Measurements from ENCODE around the gene ATP12A.

The ATP12A gene

GRCh38 chr13:24680258-24680920, at the start of gene ATP12A:
ATP12A (plus strand) TSS chr13:24680408; CDS start chr13:24680744, 336 bp downstream.
- no peak for DNase-seq (ENCODE audit: low spot score)

- no peak for DNase-seq (ENCODE audit: low spot score)
Measured at GRCh38 chr13:24630851-24631620, 49.2 kb upstream of the ATP12A start.

DNA sequence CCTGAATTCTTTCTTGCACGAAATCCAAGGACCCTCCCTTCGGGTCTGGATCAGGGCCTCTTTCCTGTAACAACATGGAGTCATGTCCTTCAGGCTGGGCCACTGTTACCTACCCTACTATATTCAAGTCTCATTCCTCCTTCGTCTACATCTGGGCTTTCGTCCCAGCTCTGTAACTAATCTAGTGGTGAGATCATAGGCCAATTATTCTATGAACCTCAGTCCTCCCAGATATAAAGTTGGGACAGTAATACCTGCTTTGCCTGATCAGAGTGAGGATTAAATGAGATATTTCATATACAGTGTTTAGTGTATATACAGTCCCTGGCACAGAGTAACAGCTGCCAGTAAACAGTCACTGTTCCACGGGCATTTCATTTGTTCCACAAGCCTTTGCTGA, 48.3 kb upstream of the ATP12A start:
- DNase-seq (ENCODE audit: low spot score), result no peak

- DNase-seq (ENCODE audit: low spot score), result no peak
Measured at GRCh38 chr13:24632382-24633121, 47.7 kb upstream of the ATP12A start.

DNA sequence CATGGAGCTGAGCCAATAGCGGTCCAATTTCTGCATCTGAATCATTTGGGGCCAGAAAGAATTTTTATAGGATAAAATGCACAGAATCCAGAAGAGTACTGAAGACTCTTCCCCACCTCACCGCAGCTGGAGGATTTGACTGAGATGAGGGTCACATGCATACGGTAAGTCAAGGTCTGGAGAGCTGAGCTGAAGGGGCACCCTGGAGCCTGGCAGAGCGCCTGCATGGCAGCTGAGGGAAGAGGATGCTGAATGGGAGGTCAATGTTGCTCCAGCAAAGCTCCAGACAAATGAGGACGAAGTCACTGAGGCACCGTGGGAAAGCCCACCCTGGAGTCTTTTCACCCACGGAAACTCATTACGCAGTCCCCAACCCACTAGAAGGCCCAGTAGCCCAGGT, 43.4 kb upstream of the ATP12A start:
- no peak for DNase-seq (ENCODE audit: low spot score)

GRCh38 chr13:24638096-24638495, 42.1 kb upstream of the ATP12A start:
- DNase-seq (ENCODE audit: low spot score), result no peak

- DNase-seq (ENCODE audit: low spot score), result no peak
Measured at GRCh38 chr13:24640752-24641151, 39.5 kb upstream of the ATP12A start.

DNA sequence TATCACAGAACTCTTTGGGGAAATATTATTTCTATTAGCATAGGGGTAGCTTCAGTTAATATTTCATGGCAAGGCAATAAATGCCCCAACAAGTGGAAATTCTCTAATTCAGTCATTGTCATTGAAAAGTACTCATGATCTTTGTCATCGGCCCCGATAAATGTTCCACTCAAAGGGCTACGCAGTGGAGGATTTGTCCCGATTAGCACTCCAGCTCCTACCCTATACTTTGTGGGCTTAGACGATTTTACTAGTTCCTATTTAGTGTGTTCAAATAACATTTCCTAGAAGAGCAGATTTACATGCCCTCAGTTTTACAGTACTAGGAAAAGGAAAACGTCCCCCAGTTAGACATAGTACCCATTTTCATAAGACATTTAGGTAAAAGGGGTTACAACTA, 38.0 kb upstream of the ATP12A start:
- DNase-seq (ENCODE audit: low spot score), result no peak

DNA sequence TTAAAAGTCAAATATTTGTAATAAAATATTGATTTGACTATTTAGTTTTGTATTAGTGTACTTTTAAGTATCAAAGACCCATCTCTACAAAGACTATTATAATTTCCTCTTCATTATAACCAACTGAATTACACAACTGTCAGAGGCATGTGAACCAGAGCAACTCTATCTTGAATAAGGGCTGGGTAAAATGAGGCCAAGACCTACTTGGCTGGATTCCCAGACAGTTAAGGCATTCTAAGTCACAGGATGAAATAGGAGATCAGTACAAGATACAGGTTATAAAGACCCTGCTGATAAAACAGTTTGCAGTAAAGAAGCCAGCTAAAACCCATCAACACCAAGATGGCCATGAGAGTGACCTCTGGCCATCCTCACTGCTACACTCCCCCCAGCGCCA, 36.2 kb upstream of the ATP12A start:
- no peak for DNase-seq (ENCODE audit: low spot score)

DNA sequence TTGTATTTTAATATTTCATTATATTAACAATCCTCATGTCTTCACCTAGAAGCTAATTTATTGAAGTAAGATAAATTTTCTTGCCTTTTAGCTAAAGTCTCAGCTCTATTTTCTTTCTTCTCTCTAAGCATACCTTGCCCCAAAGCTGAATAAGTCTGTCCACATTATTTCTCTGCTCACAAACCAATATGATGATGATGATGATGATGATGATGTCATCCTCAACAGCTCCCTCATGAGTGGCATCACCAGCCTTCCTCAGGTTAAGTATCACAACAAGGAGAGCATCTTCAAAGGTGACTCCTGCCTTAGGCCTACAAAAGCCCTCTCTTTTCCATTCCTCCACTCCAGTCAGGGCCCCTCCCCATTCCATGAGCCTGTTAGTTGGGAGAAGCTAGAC, 31.9 kb upstream of the ATP12A start:
- DNase-seq (ENCODE audit: low spot score), result no peak

DNA sequence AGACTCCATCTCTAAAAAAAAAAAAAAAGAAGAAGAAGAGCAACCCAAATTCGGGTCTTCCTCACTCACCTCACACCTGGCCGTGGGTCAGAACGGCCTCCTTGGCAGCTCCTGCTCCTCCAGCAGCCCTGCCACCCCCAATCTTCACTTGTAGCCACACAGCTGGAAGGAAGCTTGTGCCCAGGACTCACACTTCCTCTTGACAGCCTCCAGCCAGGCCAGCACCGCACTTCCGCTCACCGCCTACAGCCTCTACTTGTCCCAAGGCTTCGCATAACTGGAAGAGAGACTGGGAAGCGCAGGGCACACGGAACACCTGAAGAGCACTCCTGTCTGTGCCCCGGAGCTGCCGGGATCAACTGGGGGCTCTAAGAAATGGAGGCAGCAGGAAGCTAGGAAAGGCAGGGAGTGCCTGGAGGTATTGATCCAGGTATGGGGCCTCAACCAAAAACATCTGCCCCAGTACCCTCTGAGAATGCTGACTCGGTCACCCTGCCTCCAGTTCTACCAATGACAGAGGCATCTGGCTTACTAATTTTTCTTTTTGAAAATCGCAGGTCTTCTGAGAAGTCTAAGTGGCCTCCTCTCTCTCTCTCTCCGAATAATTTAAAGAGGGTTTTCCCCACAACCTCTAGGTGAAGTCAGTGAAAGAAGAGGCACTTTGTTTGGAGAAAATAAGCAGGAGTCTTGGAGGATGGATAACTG, 31.1 kb upstream of the ATP12A start:
- no peak for DNase-seq (ENCODE audit: low spot score)

- no peak for DNase-seq (ENCODE audit: low spot score)
Measured at GRCh38 chr13:24649688-24650043, 30.5 kb upstream of the ATP12A start.

DNA sequence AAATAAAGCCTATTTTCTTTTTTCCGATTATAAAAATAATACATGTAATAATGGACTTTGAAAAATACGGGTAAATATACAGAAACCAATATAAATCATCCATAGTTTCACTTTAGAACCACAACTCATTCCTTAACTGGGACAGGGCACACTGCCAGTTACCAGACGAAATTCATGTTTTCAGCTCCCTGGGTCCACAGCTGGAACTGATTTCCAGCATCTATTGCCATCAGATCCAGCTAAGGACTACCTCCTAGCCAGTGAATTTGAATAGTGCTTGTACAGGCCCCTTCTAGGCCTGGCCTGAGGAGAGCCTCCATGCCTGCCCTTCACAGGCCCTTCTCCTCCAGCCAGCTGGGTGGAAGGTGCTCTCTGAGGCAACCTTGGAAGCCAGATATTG, 30.0 kb upstream of the ATP12A start:
- no peak for DNase-seq (ENCODE audit: low spot score)

DNA sequence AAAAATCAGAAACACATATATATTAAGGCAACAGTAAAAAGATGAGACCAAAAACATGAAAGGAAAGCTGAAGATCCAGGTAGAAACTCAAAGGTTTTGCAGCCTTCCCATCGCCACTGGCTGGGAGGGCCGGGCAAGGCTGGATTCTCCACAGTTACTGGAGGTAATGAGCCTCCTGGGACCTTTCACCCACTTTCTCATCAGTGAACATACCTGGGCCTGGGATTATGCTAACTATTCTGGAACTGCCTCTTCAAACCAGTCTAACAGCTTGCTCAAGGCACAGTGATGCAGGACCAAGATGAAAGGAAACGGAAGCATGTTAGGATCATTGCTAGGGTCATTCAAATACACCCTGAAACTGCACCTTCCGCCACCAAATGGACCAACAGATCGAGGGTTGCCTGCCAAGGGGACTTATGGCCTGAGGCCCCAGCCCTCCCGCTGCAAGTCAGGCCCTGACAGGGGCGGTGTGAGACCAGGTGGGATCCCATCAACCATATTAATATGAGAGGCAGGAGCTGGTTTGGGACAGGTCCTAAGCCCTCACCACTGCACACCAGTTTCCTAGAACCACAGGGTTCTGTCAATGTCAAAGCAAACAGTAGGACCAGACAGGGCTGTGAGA, 28.4 kb upstream of the ATP12A start:
- no peak for DNase-seq (ENCODE audit: low spot score)

- no peak for DNase-seq (ENCODE audit: low spot score)
Measured at GRCh38 chr13:24652359-24652758, 27.8 kb upstream of the ATP12A start.

- no peak for DNase-seq (ENCODE audit: low spot score)
Measured at GRCh38 chr13:24654741-24655140, 25.5 kb upstream of the ATP12A start.

GRCh38 chr13:24659239-24659638, 21.0 kb upstream of the ATP12A start:
- DNase-seq (ENCODE audit: low spot score), result no peak

DNA sequence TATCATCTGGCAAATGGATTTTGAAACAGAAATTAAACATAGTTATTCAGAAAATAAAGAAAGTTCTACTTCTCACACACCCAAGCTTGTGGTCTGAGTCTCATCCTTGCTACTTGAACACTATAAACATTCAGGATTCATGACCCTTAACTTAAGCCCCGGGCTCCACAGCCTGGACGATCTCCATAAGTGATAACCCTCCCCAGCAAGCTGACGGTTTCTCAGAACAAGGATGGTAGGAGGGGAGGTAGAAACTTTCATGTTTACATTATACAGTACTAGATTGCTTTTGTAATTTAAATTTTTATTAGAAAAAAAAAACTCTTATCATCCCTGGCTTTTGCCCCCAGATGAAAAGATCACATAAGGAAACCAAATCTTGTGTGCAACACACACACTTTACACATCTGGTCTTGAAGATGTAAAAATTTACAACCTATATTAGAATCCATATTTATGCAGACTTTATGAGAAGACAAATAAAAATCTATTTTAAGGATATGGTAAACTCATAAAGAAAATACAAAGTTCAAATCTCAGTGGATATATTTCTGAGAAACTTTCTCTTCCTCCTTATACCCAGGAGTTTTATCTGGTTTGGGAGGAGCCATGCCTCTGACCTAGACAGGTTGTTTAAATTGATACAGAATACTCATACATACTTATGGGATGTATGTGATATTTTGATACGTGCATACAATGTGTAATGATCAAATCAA, 20.0 kb upstream of the ATP12A start:
- no peak for DNase-seq (ENCODE audit: low spot score)

GRCh38 chr13:24661713-24662112, 18.5 kb upstream of the ATP12A start:
- no peak for DNase-seq (ENCODE audit: low spot score)

GRCh38 chr13:24662195-24663088, 17.8 kb upstream of the ATP12A start:
- no peak for DNase-seq (ENCODE audit: low spot score)

GRCh38 chr13:24663089-24663395, 17.2 kb upstream of the ATP12A start:
- no peak for DNase-seq (ENCODE audit: low spot score)
